NCI-H748 (cell line): ENCODE results near the gene TFF2.
A peak's percentile ranks its signal among the peaks of the same experiment; 100 is the strongest.

Experiments
- DNase-seq: peaks from one replicate; lab custom pipeline; 2025; ENCODE audit not compliant: unreplicated experiment; lab: John Stamatoyannopoulos, UW

Gene TFF2

DNA sequence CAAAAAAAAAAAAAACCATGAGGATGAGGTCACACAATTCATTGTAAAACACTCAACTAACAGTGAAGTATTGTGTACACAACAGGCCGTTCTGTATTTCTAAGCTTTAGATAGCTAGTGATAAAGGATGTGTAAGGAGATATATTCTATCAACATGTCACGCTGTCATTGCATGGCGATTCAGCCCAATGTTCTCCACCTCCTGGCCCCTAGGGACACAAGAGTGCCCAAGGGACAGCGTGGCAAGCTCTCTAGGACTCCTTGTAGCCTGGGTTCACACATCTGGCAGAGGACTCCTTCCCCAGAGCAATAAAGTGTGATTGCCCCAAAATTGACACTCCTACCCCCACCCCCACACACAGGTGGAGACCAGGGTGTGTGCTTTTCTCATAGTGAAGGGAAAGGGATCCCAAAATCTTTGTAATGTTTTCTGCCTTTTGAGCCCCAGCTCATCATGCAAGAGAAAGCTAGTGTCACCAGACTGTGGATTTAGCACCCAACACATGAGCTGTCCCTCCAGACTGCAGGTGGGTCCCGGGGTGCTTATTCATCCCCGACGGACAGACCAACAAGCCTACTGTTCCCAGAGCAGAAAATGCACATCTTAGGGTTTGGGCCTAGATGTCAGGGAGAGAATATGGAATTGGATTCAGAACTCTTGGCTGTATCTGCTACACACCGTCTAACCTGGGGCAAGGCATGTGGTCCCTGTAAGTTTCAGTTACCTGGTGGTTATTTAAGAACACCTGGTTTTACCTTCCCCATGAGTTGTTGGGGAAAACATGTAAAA is 33.6 kb upstream of the TFF2 start:
- DNase-seq: peak; percentile 28

DNA sequence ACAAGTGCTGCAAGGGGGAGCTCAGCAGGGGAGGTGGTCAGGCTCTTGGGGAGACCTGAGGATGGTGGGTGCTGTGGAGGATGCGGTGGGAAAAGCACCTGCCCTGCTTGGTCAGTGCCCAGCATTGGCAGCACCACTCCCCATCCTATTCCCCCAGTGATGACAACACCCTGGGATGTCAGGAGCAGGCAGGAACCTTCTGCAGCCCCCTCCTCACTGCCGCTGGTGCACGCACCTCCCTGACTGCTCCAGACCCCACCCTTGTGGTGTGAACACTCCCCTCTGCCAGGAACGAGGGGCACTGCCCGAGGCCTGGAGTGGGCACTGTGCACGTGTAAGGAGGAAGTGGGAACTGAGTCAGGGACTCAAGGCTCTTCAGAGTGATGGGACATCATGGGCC is 32.5 kb upstream of the TFF2 start:
- no peak for DNase-seq

DNA sequence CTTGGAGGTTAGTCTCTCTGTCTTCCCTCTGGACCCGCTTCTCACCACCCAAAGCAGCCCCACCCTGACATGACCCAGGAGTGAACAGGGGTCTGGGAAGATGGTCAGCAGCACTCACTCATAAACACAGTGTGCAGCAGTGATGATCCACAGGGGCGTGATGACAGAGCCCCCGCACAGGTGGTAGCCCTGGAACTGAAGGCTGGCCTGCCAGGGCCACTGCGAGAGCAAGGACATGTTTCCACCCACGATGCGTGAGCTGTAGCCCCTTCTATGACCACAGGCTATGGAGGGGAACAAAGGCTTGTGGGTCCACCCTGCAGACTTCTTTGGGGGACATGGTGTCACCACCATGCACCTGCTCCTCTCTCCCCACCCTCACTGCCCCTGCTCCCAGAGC is 32.1 kb upstream of the TFF2 start:
- DNase-seq: no peak

DNA sequence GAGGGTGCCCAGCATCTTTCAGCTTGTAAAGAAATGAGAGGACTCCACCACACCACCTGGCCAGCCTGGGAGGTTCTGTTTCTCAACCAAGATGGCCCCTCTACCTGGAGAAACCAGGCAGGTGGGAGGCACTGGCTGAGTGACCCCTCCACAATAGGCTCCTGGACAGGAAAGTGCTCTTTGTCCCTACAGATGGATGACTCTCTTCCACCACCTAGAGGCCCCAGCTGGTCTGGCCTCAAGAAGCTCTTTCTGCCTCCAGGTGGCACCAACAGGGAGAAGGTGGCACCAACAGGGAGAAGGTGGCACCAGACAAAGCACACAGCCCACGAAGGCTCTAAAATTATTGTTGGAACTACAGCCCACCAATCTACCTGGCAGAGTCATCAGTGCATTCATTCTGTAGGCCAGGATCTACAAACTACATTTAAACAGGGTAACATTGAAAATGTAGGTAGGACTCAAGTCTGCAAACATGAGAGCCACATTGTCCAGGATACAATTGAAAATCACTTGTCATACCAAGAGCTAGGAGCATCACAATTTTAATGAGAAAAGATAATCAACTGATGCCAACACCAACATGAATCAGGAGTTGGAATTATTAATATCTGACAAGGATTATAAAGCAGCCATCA is 30.7 kb upstream of the TFF2 start:
- peak; percentile 71 for DNase-seq

DNA sequence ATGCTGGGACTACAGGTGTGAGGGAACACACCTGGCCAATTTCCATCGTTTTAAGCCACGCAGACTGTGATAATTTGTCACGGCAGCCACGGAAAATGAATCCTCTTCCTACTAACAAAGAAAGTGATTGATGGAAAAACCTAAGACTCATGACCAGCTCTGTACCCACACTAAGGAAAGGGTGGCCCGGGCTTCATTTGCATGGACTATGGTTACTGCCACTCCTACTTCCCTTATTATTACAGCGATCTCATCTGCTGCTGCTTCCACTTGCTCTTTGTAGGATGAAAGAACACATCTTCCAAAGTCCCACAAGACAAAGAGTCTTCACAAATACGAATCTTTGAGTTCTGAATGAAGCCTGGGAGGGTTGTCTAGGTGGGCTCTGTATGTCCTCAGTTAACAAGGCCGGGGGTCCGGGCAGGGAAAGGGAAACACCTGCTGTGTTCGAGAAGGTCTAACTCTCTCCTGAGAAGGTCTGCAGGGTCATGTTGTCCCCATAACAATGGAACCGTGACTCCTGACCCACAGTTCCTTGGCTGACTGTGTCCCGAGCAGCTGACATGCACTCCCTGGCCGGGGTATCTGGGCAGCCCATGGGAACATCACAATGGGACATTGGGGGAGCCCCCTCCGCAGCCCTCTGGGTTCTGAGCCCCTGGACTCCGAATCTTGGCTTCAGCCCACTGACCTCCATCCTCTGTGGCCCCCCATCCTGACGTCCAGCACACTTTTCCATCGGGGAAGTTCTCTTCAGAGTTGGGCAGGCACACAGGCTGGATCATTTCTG is 28.8 kb upstream of the TFF2 start:
- DNase-seq: no peak

DNA sequence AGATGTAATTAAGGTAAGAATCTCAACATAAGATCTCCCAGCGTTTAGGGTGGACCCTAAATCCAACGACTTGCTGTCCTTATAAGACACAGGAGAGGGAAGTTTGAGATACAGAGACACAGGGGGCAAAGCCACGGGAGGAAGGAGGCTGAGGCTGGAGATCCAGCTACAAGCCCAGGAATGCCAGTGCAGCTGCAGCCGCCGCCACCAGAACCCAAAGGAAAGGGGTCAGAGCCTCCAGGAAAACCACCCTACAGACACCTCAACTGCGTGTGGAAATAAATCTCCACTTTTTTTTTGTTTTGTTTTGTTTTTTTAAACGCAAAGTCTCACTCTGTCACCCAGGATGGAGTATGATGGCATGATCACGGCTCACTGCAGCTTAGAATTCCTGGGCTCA is 27.6 kb upstream of the TFF2 start:
- no peak for DNase-seq

DNA sequence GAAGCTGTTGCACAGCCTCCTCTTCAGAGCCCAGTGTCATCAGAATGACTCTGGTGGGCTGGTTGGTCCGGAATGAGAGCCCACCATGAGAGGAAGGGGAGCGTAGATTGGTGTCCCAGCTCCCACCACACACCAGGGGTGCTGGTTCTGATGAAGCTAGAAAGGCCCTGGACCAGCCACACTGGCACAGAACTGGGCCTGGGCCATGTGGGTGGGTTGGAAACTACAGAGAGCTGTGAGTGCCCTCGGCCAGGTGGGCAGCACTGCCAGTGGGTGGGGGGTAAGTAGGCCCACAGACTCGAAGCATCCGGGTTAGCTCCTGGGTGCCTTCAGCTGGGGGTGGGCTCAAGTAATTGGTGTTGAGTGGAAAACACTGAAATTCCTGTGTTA is 27.2 kb upstream of the TFF2 start:
- no peak for DNase-seq

DNA sequence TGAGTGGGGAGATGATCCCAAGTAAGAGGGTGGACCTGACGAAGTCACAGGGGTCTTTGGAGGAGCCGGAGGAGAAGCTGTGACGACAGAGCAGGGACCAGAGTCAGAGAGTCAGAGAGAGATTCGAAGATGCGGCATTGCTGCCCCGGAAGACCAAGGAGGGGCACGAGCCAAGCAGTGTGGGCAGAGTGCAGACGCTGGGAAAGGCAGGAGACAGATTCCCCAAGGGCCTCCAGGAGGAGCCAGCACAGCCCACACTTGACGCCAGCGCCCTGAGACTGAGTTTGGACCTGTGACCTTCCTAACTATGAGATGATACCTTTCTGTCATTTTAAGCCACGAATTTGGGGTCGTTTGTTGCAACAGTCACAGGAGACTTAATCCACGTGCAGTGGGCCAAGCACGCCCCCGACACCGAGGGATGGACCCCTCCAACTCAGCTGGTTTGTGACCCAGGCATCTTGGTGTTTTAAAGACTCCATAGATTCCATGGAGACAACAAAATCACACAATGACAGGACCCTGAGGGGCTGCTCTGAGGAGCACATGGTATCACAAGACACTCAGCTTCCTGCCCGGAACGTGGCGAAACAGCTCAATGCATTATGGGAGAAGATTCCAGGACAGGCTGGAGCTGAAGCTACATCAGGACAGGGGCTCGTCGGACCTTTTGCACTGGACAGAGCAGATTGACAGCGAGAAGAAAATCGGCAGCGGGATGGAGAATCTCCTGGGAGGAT is 26.6 kb upstream of the TFF2 start:
- no peak for DNase-seq

DNA sequence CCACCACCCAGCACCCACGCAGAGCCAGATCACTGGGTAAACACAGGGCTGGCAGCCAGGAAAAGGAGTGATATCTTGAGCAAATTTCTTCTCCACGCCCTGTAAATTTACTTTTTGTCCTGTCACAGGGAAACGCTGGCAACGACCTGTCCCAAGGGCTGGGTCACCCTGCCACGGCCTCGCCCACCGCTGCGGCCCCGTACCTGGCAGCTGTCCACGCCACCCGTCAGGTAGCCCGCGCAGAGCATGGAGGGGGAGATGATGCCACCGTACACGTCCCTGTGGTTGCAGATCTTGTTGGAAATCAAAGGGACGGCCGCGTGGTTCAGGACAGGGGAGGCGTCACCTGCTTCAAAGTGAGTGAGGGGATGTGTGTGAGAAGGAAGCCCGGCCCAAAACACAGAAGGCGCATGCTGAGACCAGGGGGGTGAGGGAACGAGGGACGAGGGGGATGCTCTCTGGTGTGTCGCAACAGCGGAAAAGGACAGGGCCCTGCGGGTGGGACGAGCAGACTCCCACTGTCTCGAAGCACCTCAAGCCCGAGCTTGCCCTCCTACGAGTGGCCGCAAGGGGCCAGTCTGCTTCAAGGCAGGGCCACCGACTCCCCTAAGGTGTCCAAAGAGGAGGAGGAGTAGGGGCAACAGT is 25.7 kb upstream of the TFF2 start:
- no peak for DNase-seq

DNA sequence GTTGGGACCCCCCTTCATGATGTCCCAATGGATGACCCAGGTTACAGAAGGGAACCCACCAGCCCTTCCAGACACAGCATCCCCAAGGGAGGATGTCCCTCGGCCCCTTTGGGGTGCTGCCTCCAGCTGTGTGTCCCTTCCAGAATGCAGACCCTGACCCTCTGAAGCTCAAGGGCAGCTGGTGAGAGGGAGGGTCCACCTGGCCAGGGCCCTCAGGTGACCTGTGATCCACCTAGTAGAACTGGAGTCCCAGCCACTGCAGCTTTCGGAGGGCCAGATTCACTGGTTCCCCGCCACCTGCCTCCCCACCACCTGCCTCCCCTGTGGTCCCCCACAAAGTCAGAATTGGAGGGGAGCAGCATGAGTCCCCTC is 25.2 kb upstream of the TFF2 start:
- no peak for DNase-seq

DNA sequence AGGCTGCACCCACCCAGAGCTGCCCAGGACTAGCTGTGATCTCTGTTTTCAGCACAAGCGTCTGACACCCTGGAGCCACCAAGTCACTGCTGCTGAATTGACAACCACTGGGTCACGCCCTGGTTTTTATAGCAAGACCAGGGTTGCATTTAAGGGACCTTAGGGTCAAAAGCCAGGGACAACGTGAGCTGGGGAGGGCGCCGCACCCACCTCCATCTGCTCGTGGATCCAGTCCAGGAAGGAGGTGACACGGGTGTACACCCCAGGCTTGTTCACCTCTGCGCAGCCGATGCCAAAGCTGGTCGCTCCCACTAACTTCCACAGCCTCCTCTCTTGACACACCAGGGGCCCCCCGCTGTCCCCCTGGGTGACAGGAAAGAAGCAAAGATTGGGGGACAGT is 24.7 kb upstream of the TFF2 start:
- no peak for DNase-seq

DNA sequence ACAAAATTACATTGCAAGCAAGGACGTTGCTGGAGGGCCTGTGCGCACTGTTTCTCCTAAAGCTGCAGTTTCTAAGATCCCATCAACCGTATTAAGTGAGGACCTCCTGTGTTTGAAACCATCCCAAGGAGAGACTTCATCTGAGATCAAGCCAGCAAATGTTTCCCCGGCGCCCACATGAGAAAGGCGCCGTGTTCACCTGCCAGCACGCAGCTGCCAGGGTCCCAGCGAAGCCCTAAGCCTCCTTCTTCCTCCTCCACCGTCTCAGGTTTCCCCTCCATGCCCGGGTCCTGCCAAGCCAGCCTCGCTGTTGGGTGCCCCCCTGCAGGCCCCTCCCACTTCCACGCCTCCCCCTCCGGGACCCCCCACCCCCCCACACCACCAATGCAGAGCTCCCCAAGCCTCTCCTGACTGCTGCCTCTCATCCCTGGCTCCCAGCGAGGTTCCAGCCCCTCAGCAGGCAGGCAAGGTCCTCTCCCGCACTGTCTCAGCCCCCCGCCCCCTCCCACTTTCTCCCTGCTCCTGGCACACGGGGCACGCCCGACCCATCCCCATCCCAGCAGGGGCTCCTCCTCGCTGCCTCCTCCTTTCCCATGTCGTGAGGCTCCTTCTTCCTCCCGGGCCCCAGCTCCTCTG is 24.2 kb upstream of the TFF2 start:
- no peak for DNase-seq

DNA sequence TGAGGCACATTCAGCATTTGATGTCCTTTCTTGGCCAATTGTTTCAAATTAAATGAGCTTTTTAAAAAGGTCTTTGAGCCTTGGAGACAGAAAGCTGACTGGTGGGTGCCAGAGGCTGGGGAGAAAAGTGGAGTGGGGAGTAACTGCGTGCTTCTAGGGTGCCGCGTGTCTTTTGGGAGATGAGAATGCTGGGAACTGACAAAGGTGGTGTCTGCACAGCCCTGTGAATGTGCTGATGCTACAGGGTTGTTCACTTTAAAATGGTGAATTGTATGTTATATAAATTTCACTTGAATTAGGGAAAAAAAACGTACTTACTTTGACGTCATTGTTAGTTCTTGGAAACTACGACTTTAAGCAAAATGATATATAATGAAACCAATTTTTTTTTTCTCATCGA is 23.7 kb upstream of the TFF2 start:
- no peak for DNase-seq

DNA sequence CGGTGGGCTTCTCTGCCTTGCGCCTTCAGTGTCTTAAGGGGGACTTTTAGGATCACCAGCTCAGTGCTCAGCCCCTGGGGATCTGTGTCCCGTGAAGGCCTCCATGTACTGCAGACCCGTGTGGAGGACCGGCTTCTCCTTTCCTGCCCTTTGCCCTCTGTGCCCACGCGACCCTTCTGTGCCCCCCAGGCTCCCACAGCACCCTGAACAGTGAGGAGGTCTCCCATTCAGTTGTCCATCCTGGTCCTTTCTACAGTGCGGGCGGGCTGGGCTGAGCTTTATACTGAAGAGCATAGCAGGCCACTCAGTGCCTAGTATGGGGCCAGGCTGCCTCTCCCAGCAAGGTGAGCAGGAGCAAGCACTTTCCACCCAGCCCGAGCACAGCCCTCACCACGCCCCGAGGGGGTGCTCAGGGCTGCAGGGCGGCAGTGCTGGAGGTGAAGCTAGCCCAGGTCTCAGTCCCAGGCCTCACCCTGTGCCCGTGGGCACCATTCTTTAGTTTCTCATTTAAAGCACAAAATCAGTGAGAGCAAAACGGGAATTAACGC is 23.2 kb upstream of the TFF2 start:
- DNase-seq: no peak

DNA sequence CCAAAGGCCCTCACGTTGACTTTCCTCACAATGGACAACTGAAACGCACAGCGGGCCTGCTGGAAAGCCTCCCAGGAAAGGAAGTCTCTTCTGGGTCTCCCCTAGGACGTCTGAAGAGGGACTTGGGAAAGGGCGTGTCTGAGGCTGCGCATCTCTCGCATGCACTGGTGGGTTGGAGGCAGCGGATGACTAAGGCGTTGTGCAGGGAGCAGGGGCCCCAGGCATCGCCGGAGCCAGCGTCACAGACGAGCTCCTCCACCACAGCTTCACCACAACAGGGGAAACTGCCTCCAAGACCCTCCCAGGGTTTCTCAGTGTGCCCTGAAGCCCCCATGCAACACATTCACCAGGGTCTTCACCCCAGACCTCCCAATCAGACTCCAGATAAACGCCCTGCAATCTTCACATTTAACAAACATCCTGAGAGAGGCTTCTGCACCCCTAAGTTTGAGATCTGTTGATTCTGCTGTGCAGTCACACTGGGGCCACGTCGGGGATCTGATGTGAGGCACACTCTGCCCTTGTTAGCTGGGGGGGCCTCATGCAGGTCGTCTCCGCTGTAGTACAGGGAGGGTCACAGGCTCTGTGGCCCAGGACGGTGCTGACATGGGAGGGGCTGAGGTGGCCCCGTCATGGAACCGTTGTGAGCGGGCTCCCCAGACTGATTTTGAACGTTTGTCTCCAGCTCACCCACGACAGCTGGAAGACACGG is 22.6 kb upstream of the TFF2 start:
- no peak for DNase-seq

DNA sequence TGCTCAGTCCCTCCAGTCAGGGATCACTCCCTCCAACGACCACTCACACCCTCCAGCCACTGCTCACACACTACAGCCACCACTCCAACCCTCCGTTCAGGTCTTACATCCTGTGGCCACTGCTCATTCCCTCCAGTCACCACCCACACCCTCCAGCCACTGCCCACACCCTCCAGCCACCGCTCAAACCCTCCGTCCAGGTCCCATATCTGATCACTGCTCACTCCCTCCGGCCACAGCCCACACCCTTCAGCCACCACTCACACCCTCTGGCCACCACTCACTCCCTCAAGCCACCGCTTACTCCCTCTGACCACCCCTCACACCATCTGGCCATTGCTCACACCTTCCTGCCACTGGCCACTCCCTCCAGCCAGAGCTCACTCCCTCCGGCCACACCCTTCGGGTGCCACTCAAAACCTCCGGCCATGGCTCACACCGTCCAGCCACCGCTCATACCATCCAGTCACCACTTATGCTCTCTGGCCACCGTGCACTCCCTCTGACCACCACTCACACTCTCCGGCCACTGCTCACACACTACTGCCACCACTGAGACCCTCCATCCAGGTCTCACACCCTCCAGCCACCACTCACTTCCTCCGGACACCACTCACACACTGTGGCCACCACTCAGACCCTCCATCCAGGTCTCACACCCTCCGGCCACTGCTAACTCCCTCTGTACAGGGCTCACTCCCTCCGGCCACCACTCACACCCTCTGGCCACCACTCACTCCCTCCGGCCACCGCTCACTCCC is 20.3 kb upstream of the TFF2 start:
- DNase-seq: no peak

DNA sequence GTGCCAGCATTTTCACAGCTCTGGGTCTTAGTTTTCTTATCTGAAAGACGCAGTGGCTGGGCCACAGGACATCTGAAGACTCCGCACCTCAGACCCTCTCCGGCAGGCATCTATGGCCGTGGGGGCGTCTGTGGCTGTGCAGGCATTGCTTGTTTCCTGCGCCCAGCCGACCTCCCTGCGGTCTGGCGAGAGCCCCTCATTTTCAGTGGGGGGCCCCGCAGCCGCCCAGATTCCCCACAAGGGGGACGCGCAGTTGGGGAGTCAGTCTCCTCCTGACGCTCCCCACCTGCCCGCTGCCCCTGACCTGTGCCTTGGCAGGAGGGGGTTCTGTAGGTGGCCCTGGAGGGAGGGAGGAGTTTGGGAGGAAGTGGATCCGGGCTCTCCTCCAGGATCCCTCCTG is 19.0 kb upstream of the TFF2 start:
- DNase-seq: no peak

DNA sequence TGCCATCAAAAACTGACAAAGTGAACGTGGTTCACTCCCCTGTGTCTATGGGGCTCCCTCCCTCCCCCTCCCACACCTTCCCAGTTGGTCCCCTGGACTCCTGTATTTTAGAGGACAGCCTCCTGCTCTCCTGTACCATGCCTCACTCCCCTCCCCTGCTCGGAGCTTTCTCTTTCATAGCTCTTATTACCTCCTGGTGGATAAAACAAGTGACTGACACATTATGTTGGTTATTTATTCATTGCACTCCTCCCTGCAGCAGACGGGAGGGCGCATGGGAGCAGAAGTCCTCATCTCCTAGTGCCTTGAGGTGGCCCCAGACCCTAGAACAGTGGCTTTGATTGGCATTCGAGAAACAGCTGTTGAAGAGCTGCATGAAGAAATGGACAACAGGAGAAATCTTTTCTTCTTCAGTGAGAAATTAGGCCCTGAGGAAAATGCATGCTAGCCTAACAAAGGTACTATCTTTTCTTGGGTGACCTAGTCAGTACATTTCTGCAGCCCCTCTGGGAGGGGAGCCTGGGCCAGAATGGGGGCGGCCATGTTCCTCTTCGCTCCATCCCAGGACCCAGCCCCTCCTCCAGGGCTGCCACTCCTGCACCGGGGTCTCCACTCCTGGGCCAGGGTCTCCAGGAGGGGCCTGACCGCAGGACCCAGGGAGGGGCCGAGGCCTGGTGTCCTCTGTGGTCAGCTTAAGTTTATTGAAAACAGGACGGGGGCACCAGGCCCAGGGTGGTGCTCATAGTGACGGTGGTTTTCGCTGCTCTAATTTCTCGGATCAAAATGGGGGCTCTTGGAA is 16.8 kb upstream of the TFF2 start:
- no peak for DNase-seq
